ENCODE measurements around the gene TMEM256. TPM values are rescaled to one million over a fixed set of nuclear protein-coding genes. Genes with fewer than 3 reads are reported as not detected.
A peak's percentile ranks its signal among the peaks of the same experiment; 100 is the strongest.

TMEM256 gene
- total RNA-seq, 1 donor from 2014 or later, result 71.6 TPM

GRCh38 chr17:7417056-7417655 lies 13.3 kb upstream of the TMEM256 start:
- H3K4me3 Mint-ChIP-seq, result no peak overlapping the region
- no peaks in the 10 kb centered on the region for H3K9me3 Mint-ChIP-seq
- H3K27ac Mint-ChIP-seq (ENCODE audit: unreplicated experiment), result no peak overlapping the region

GRCh38 chr17:7416323-7416722 lies 12.4 kb upstream of the TMEM256 start:
- H3K9me3 Mint-ChIP-seq, result no peaks in the 10 kb centered on the region
- H3K4me3 Mint-ChIP-seq, result no peak overlapping the region
- no peaks in the 10 kb centered on the region for H3K36me3 Mint-ChIP-seq (ENCODE audit: low read depth)
- DNase-seq (ENCODE audit: low read depth, low spot score), result no peak
- no peak for TF ChIP-seq CTCF (conservative IDR thresholded peaks at IDR 0.05)
- no peak overlapping the region for H3K27ac Mint-ChIP-seq (ENCODE audit: unreplicated experiment)
- H3K27me3 Mint-ChIP-seq (ENCODE audit: low read depth), result peaks cover 2% of the 10 kb centered on the region
- H3K4me1 Mint-ChIP-seq, result peaks cover 49% of the 10 kb centered on the region

More at GRCh38 chr17:7417056-7417655, 13.3 kb upstream of the TMEM256 start:
- Mint-ChIP-seq H3K27me3 (ENCODE audit: low read depth) (peaks cover 2% of the 10 kb centered on the region), H3K4me1 (peaks cover 47% of the 10 kb centered on the region), H3K36me3 (ENCODE audit: low read depth) (no peaks in the 10 kb centered on the region)
- TF ChIP-seq CTCF (conservative IDR thresholded peaks at IDR 0.05), result no peak
- no peak for DNase-seq (ENCODE audit: low read depth, low spot score)

GRCh38 chr17:7415784-7416183 lies 11.9 kb upstream of the TMEM256 start:
- Mint-ChIP-seq H3K4me3 (no peak overlapping the region), H3K9me3 (no peaks in the 10 kb centered on the region), H3K27me3 (ENCODE audit: low read depth) (peaks cover 2% of the 10 kb centered on the region), H3K27ac (ENCODE audit: unreplicated experiment) (no peak overlapping the region), H3K4me1 (peaks cover 47% of the 10 kb centered on the region), H3K36me3 (ENCODE audit: low read depth) (no peaks in the 10 kb centered on the region)
- TF ChIP-seq CTCF (conservative IDR thresholded peaks at IDR 0.05), result no peak
- no peak for DNase-seq (ENCODE audit: low read depth, low spot score)

GRCh38 chr17:7414837-7415236 lies 10.9 kb upstream of the TMEM256 start:
- TF ChIP-seq CTCF (conservative IDR thresholded peaks at IDR 0.05), result no peak
- Mint-ChIP-seq H3K27ac (ENCODE audit: unreplicated experiment) (no peak overlapping the region), H3K4me1 (peaks cover 37% of the 10 kb centered on the region), H3K9me3 (no peaks in the 10 kb centered on the region), H3K27me3 (ENCODE audit: low read depth) (peaks cover under 1% of the 10 kb centered on the region), H3K36me3 (ENCODE audit: low read depth) (peaks cover 6% of the 10 kb centered on the region), H3K4me3 (no peak overlapping the region)
- no peak for DNase-seq (ENCODE audit: low read depth, low spot score)

- DNase-seq (ENCODE audit: low read depth, low spot score), result no peak
- no peak for TF ChIP-seq CTCF (conservative IDR thresholded peaks at IDR 0.05)
- no peaks in the 10 kb centered on the region for H3K27me3 Mint-ChIP-seq (ENCODE audit: low read depth)
- H3K9me3 Mint-ChIP-seq, result no peaks in the 10 kb centered on the region
- peaks cover 23% of the 10 kb centered on the region for H3K4me1 Mint-ChIP-seq
- peaks cover 14% of the 10 kb centered on the region for H3K36me3 Mint-ChIP-seq (ENCODE audit: low read depth)
- no peak overlapping the region for H3K27ac Mint-ChIP-seq (ENCODE audit: unreplicated experiment)
- H3K4me3 Mint-ChIP-seq, result peak overlapping the region; percentile 6
Observed at GRCh38 chr17:7413346-7413985, 9.6 kb upstream of the TMEM256 start.

All from neural crest cell (in vitro differentiated cells).